HFFc6 (cell line): Measurements from ENCODE around the gene CARD10. TPM values are rescaled to one million over a fixed set of nuclear protein-coding genes. Genes with fewer than 3 reads are reported as not detected.
A peak's percentile ranks its signal among the peaks of the same experiment; 100 is the strongest.

Experiments used
- DNase-seq: peaks from one replicate; pipeline ENCODE4 v3.0.0-alpha.2; 2018
- H3K27ac Mint-ChIP-seq: 2 replicates; pipeline ENCODE4 v1.8.0; 2020; ENCODE audit warnings: mild to moderate bottlenecking, mixed read lengths
- H3K27me3 Mint-ChIP-seq: 2 replicates; pipeline ENCODE4 v1.8.0; 2021; ENCODE audit warnings: mild to moderate bottlenecking, moderate library complexity, mixed read lengths; ENCODE audit not compliant: insufficient read depth
- H3K36me3 Mint-ChIP-seq: 2 replicates; pipeline ENCODE4 v1.8.0; 2021; ENCODE audit warnings: low read depth, mixed read lengths
- H3K4me1 Mint-ChIP-seq: 2 replicates; pipeline ENCODE4 v1.8.0; 2020; ENCODE audit warnings: low read depth, mixed read lengths
- H3K4me3 Mint-ChIP-seq: 2 replicates; pipeline ENCODE4 v1.8.0; 2020; ENCODE audit warnings: mild to moderate bottlenecking, moderate library complexity, mixed read lengths
- H3K9me3 Mint-ChIP-seq: 2 replicates; pipeline ENCODE4 v1.8.0; 2020; ENCODE audit warnings: mild to moderate bottlenecking, mixed read lengths
- CTCF ChIP-seq: fragments of 200-600 bp; sonication (generic); IDR thresholded peaks from 2 replicates; pipeline ENCODE4 v1.5.0; 2021; ENCODE audit warnings: antibody characterized with exemption, mild to moderate bottlenecking
- total RNA-seq, 6 experiments: library from RNA; stranded (reverse); fragmentation: NEBNext Ultra II Directional; extraction: Animal tissue kit (Norgen Biotek cat#: 25700); gene quantifications; 2 replicates in 1 of 6; 3 replicates in 5 of 6; pipeline ENCODE4 v1.2.3, GENCODE V29; 2021

The CARD10 gene
- total RNA-seq, 6 experiments from 2014 or later = 4.4 to 5.6 (median 4.8) TPM

GRCh38 chr22:37457093-37457893 lies 61.9 kb downstream of the CARD10 start:
- no peak overlapping the region for H3K4me3 Mint-ChIP-seq
- peak; percentile 29 for DNase-seq
- H3K27ac Mint-ChIP-seq = no peak overlapping the region
- peak; percentile 99 for TF ChIP-seq CTCF
- peaks cover 32% of the 10 kb centered on the region for H3K4me1 Mint-ChIP-seq
- H3K9me3 Mint-ChIP-seq = no peaks in the 10 kb centered on the region
- peaks cover 15% of the 10 kb centered on the region for H3K27me3 Mint-ChIP-seq
- no peaks in the 10 kb centered on the region for H3K36me3 Mint-ChIP-seq

- Mint-ChIP-seq H3K4me1 (peaks cover 32% of the 10 kb centered on the region), H3K27me3 (peaks cover 11% of the 10 kb centered on the region), H3K27ac (peak overlapping the region; percentile 10; the same call in 1 of the 2 replicates), H3K36me3 (peaks cover 3% of the 10 kb centered on the region), H3K4me3 (no peak overlapping the region), H3K9me3 (no peaks in the 10 kb centered on the region)
- TF ChIP-seq CTCF = no peak
- DNase-seq = no peak
Measured at GRCh38 chr22:37456346-37456745, 62.9 kb downstream of the CARD10 start.

DNA sequence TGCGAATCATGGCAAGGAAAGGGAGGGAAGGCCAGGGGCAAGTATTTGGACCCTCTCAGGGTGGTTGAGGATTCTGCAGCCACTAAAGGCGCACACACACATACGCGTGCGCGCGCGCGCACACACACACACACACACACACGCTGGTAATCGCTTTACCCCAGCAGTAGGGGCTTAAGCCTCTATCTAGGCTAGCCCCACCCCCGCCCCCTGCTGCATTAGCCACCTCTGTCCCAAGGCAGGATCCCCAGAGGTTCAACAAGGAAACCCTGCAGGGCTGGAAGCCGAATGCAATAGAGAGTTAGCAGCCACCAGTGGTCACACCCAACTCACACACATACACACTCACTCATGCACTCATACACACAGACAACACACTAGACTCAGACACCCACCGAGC lies 63.3 kb downstream of the CARD10 start:
- Mint-ChIP-seq H3K27ac (peak overlapping the region; percentile 92; the same call in 1 of the 2 replicates), H3K9me3 (peaks cover 4% of the 10 kb centered on the region; the same call in 1 of the 2 replicates)

GRCh38 chr22:37454857-37455686 lies 64.1 kb downstream of the CARD10 start:
- Mint-ChIP-seq H3K4me1 (peaks cover 32% of the 10 kb centered on the region), H3K27me3 (peaks cover 11% of the 10 kb centered on the region), H3K9me3 (peaks cover 6% of the 10 kb centered on the region; the same call in 1 of the 2 replicates), H3K27ac (peak overlapping the region; percentile 92), H3K36me3 (peaks cover 10% of the 10 kb centered on the region), H3K4me3 (peak overlapping the region; percentile 78)
- peak; percentile 20; the same call in 1 of the 2 replicates for TF ChIP-seq CTCF
- DNase-seq = peak; percentile 80

More for the DNA sequence above, 63.3 kb downstream of the CARD10 start:
- peak overlapping the region; percentile 78 for H3K4me3 Mint-ChIP-seq
- peaks cover 32% of the 10 kb centered on the region for H3K4me1 Mint-ChIP-seq
- TF ChIP-seq CTCF = no peak
- DNase-seq = peak; percentile 23
- peaks cover 7% of the 10 kb centered on the region for H3K36me3 Mint-ChIP-seq
- H3K27me3 Mint-ChIP-seq = peaks cover 11% of the 10 kb centered on the region

- TF ChIP-seq CTCF = no peak
- Mint-ChIP-seq H3K4me1 (peaks cover 32% of the 10 kb centered on the region), H3K4me3 (no peak overlapping the region; the same call in 1 of the 2 replicates), H3K36me3 (peaks cover 10% of the 10 kb centered on the region), H3K27ac (no peak overlapping the region), H3K27me3 (peaks cover 9% of the 10 kb centered on the region), H3K9me3 (peaks cover 6% of the 10 kb centered on the region; the same call in 1 of the 2 replicates)
- no peak for DNase-seq
Measured at GRCh38 chr22:37453696-37454095, 65.5 kb downstream of the CARD10 start.
